ENCODE results near the gene NRBF2.

DNA sequence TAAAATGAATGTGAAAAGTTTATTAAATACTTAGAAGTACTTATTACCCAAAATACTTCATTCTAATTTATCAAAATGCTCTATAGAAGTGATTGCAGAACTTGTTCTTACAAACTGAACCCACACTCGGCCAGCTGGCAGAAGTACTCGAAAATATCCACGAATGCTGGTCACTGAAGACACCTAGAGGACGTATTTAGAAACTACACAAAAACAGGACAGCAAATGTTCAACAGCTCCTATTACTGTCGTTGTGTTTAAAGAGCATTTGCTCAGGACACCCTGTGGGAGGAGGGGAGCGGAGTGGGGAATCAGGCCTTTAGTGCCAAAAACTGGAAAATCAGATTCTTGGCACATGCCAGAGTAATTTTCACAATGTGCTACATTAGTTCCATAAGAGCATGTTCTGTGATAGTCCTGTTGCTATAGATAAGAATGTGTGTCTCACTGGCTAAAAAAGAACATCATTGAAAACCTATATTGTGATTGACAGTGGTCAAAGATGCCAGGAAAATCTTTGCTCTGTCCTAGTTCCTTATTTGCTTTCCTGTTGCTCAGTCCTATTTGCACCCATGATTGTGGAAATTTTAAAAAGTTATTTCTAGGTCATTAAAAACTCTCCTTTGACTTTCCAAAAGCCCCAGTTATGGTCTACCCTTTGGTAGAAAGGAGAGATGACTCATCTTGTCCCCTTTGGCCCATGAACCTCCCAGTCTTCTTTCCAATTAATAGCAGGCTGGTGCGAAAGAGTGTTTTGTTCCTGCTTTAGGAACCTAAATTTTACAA, 49.0 kb upstream of the NRBF2 start:
- no peak for TF ChIP-seq POLR2A (IDR thresholded peaks at IDR 0.05)
- TF ChIP-seq, protein P1, sequence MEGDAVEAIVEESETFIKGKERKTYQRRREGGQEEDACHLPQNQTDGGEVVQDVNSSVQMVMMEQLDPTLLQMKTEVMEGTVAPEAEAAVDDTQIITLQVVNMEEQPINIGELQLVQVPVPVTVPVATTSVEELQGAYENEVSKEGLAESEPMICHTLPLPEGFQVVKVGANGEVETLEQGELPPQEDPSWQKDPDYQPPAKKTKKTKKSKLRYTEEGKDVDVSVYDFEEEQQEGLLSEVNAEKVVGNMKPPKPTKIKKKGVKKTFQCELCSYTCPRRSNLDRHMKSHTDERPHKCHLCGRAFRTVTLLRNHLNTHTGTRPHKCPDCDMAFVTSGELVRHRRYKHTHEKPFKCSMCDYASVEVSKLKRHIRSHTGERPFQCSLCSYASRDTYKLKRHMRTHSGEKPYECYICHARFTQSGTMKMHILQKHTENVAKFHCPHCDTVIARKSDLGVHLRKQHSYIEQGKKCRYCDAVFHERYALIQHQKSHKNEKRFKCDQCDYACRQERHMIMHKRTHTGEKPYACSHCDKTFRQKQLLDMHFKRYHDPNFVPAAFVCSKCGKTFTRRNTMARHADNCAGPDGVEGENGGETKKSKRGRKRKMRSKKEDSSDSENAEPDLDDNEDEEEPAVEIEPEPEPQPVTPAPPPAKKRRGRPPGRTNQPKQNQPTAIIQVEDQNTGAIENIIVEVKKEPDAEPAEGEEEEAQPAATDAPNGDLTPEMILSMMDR (IDR thresholded peaks at IDR 0.05) = peak in 1 of 3 donors; percentile 64
